Cortex of kidney (tissue), 1 donor: ENCODE results near the gene ANTXR2.

ENCODE experiments used
- DNase-seq: peaks from one replicate; lab custom pipeline; 2025; lab: John Stamatoyannopoulos, UW

Gene ANTXR2

GRCh38 chr4:79983431-79983830, 89.6 kb downstream of the ANTXR2 start:
- no peak for DNase-seq

DNA sequence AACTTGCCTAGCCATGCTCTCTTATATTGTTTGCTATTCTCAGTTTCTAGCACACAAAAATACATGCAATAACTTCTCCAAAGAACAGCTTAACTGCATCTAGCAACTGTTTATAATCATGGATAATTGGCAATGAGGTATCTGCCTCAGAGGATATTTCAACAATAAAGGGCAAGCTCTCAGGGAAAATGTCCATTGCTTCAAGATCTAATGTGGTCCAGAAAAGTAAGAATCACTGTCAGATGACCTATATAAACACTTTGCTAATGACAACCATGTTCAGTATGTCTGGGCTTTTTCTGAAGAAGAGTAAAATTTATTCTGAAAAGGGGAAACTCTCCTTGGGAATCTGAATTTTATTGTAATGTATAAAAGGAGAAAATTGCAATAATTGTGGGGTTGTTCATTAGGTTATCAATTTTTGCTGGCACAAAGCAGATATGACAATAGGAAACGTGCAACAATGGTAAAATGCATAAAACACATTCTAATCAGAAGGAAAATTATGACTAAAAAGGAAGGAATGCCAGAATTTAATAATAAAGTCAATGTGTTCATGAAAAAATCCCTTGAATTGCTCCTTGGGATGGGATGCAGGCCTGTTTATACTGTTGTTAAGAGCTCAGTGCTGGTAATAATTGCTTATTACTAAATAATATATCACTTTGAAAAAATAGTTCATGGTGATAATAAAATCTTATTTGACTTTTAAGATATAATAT, 90.3 kb downstream of the ANTXR2 start:
- DNase-seq = no peak

GRCh38 chr4:79980448-79980847, 92.6 kb downstream of the ANTXR2 start:
- no peak for DNase-seq

GRCh38 chr4:79979785-79980437, 93.1 kb downstream of the ANTXR2 start:
- DNase-seq = no peak

DNA sequence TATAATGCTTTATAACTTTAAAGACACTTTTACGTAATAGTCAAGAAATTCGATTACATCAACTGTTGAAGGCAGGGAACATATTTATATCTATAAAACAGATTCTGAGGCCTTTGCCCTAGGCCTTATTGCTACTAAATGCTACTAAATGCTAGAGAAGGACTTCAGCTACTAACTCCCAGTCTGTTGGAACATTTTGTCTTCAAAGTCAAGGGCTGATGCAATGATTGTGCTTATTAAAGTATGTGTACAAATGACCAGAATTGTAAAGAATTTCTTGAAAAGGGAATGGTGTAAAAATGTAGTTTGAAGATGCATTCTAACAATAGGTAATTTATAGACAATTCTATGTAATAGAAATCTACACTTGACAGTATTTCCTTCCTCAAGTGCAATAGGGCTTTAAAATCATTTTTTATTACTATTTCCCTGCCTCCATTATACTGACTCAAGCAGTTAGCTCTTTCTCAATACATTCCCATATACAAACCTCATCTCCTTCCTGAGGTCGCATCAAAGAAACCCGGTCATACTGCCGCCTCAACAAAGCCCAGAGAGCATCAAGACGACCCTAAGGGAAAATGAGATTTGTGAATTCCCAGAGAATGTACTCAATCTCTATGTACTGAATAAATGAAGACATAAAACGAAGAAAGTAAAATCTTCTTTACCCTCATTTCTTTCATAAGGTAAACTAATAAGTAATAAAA, 95.7 kb downstream of the ANTXR2 start:
- no peak for DNase-seq

GRCh38 chr4:79964400-79965211, 108.4 kb downstream of the ANTXR2 start:
- DNase-seq = no peak

DNA sequence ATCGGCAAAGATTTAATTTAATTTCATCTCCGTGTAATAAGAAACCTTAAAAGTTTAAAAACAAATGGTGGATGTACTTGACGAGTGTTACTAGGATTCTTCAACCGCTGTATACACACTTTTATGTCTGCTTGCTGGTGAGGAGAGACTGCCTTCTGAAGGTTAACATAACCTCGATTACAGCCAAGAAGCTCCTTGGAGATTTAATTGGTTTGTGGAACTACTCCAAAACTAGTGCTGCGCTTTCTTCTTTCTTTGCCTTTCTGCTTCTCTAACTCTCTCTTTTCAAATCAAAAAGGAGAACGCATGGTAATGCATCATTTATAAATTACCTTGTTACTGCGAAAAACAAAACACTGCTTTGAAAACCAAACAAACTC, 109.0 kb downstream of the ANTXR2 start:
- DNase-seq = no peak

DNA sequence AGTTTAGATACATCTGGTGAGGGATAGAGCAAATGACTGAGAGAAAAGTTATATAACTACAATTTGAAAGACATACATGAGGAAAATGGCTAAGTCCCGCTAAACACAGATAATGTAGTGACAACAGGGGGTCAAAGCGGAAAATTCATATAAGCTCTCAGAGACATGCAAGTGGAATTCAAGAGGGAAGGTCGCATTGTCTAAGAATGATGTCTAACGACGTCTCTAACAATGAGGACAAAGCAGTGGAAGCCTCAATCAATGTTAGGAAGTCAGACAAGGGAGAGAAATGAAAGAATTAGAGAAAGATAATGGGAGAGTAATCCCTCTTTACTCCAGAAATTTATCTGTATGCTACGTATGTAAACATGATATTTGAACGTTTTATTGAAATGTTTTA, 113.4 kb downstream of the ANTXR2 start:
- no peak for DNase-seq

GRCh38 chr4:79958466-79959264, 114.4 kb downstream of the ANTXR2 start:
- DNase-seq = no peak

GRCh38 chr4:79949178-79949577, 123.9 kb downstream of the ANTXR2 start:
- DNase-seq = no peak

DNA sequence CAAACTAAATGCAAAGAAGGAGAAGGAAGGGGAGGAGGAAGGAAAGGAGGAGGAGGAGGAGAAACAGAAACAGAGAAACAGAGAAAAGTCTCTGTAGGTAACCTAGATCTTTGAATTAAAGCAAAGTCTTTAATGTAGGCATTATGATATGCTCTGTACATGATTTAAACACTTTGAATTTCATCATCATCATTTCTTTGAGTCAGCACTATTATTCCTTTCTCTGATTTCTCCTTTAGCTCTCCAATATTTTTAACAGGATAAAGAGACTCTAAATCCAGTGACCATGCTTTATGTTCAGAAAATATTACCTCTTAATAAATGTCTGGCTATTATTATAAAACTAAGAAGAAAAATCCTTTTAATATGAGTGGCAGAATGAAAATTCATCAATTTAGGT, 124.3 kb downstream of the ANTXR2 start:
- DNase-seq = no peak

DNA sequence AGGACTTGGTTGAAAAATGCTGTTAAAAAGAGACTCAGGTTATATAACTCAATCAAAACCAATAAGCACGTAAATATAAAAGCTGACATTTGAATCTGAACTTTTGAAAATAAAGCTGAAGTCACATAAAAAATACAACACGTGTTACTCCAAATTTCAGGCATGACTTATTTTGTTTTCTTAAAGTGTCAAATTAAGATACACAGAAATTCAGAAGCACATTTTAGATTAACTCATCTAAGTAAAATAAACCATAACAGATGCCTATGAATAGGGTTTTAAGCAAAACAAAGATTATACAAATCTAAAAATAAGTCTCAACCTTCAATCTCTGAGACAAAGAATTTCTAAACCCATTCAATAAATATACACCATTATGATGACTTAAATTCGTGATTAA, 124.8 kb downstream of the ANTXR2 start:
- no peak for DNase-seq

DNA sequence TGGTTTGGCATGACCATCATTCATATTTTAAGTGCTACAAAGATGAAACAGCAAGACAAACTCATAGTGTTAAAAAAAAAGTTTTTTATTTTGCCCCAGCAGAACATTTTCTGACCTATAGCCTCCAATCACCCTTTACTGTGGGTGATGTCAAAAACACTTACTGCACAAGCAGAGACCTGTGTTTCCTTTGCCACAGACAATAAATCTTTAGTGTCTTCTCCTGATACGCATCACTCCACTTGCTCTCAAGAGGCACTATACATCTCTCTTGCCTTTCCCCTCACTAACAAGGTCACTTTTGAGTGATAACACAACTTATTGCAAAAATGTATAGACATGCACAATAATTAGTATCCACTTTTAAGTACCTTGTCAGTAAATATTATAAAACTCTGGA, 125.6 kb downstream of the ANTXR2 start:
- no peak for DNase-seq

DNA sequence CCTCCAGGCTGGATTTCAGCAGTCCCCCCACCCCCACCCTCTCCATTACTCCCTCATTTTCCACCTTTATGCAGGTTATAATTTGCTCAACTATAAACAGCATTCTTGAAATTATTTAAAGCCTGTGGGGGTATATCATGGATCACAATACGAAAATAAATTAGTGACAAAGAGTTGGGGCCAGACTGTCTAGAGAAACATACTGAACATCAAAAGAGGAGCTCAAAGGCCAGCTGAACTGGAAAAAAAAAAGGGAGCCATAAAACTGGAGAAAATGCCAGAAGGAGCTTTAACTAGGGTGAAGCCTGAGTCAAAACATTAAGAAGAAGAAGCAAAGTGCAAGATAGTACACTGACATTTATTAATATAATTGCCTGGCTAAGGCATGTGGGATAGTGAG, 137.8 kb downstream of the ANTXR2 start:
- no peak for DNase-seq

- no peak for DNase-seq
Observed at GRCh38 chr4:79934660-79935059, 138.4 kb downstream of the ANTXR2 start.

GRCh38 chr4:79927931-79928330, 145.1 kb downstream of the ANTXR2 start:
- DNase-seq = no peak

GRCh38 chr4:79923281-79923680, 149.7 kb downstream of the ANTXR2 start:
- DNase-seq = no peak

DNA sequence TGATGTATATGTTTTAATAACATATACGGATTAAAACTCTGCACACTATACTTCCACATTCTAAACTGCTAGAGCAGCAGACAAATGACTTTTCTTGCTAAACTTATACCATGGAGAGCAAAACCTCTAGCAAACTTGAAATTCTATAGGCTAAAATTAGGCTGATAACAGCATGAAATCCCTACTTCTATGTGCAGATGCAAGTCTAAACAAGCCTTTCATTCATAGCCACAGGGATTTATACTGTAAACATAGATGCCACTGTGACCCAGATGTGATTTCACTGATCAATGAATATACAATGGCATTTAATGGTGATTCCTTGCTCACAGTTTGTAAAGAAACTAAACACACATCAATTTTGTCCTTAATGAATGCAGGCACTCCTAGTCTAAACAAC, 151.0 kb downstream of the ANTXR2 start:
- no peak for DNase-seq

DNA sequence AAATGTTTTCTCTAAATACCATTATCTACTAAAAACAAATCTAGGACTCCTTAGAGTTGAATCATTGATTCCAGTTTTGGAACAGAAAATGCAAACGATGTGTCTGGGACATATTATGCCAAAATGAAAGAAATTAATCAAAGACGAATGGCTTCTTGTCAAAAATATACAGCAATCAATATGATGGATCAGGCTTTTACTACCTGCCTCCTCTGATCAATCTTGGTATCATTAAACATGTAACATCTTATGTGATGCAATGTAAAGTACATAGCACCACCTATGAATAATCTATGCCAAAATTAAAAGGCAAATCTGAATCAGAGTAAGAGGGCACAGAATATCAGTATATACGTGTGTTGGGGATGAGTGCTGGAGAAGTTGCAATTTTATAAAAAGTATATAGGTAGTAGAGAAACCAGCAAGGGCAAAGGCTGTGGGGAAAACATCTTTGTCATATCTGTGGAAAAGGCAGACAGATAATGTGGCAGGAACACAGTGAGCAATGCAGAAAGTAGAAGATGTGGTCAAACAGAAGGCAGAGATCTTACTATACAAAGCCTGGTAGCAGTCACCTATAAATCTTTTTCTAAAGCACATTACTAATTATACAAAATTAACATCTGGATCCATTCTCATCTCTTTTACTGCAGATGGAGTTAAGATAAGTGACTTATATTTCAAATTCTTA, 152.7 kb downstream of the ANTXR2 start:
- DNase-seq = no peak

DNA sequence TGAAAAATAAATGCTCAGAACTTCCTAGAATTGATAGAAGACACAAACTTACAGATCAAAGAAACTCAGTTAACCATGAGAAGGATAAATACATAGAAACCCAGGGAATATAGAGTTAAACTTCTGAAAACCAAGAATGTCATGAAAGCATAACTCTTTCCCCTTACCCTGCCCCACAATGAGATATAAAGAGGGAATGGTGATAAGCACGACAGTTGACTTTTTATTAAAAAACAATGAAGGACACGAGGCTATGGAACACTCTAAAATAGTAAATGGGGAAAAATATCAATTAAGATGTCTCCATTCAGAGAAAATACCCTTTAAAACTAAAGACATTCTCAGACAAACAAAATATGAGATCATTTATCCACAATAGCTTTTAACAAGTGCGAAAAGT, 154.7 kb downstream of the ANTXR2 start:
- DNase-seq = no peak

DNA sequence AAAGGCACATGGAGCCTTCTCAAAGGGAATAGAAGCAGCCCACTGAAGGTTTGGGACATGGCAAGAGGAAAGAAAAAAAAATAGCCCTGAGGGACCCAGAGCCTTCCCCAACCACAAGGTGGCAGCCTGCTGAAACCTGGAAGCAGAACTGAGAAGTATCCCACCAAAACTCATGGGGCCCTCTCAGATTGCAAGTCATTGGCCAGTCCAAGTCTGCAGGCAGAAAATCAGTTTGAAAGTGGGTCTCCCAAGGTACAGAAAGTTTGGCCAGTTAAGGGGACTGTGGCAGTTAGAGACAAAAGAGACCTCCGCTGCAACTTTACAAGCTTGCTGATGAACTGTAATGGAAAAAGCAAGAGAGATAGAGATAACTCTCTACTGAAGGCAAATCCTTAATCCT, 155.8 kb downstream of the ANTXR2 start:
- DNase-seq = no peak
